Gastroesophageal sphincter (tissue), 4 donors: ENCODE measurements around the gene RFX4. TPM values are rescaled to one million over a fixed set of nuclear protein-coding genes. Genes with fewer than 3 reads are reported as not detected.
"Not testable (repeated sequence)": the region's sequence is repeated elsewhere in the genome, so short reads cannot be mapped to it uniquely, and the experiment has no call there.

Source experiments
- ATAC-seq: fragments of 150-250 bp; one replicate; pipeline ENCODE4 v1.9.1; 2016; ENCODE audit warnings: mild to moderate bottlenecking, moderate library complexity
- H3K27ac ChIP-seq, 4 donors: fragments of 200-600 bp; sonication (generic) in 3 of 4; 1 replicate in 3 of 4; 2 replicates in 1 of 4; pipeline ENCODE4 v1.5.1; 2016 to 2019
- H3K27me3 ChIP-seq: fragments of 200-600 bp; sonication (generic); one replicate; pipeline ENCODE4 v1.5.1; 2019
- H3K36me3 ChIP-seq, 2 donors: fragments of 200-600 bp; sonication (generic); one replicate each; pipeline ENCODE4 v1.5.1; 2019; ENCODE audit warnings: control low read depth in 1 of 2
- H3K4me1 ChIP-seq, 3 donors: fragments of 200-600 bp; sonication (generic); 1 replicate in 2 of 3; 2 replicates in 1 of 3; pipeline ENCODE4 v1.5.1; 2016 to 2019; ENCODE audit warnings: control low read depth in 2 of 3
- H3K4me3 ChIP-seq, 2 donors: fragments of 200-600 bp; sonication (generic); one replicate each; pipeline ENCODE4 v1.5.1; 2019; ENCODE audit warnings: mild to moderate bottlenecking in 1 of 2, moderate library complexity in 1 of 2
- H3K9me3 ChIP-seq, 3 donors: fragments of 200-600 bp; sonication (generic); one replicate each; pipeline ENCODE4 v1.5.1; 2017 to 2019; ENCODE audit warnings: control low read depth in 2 of 3
- EP300 ChIP-seq: sonication (generic); formaldehyde crosslinking; IDR thresholded peaks from one replicate; pipeline ENCODE4 v1.6.1; 2017; ENCODE audit warnings: antibody characterized with exemption, mild to moderate bottlenecking
- POLR2A ChIP-seq, 2 donors: fragments of 450-650 bp; IDR thresholded peaks; one replicate each; pipeline ENCODE4 v1.6.1; 2017; ENCODE audit warnings: antibody characterized with exemption in 2 of 2, mild to moderate bottlenecking in 2 of 2, moderate library complexity in 1 of 2
- POLR2AphosphoS5 ChIP-seq: sonication (generic); formaldehyde crosslinking; IDR thresholded peaks from one replicate; pipeline ENCODE4 v1.6.1; 2017; ENCODE audit warnings: antibody characterized with exemption
- WGBS, 2 donors: methylation state at CpG; one replicate each; pipeline ENCODE4 v1.1.5; 2018; ENCODE audit warnings: low coverage in 1 of 2; 5-methylcytosine and 5-hydroxymethylcytosine counted together
- total RNA-seq, 4 donors: library from RNA; depleted of rRNA; stranded (reverse); fragments of >200 nt; gene quantifications; one replicate each; pipeline ENCODE4 v1.1.0, GENCODE V29; 2016
- TF ChIP-seq, protein P1 (sequence below), 4 experiments: fragments of 200-600 bp in 2 of 4; fragments of 450-650 bp in 2 of 4; sonication (generic) in 1 of 4; IDR thresholded peaks; one replicate each; pipeline ENCODE4 v1.5.1; 2017 to 2019; ENCODE audit warnings: antibody characterized with exemption in 4 of 4, mild to moderate bottlenecking in 2 of 4, moderate library complexity in 2 of 4

The RFX4 gene
- total RNA-seq, 4 donors from 2014 or later, result not detected

- TF ChIP-seq EP300, result no peak
- TF ChIP-seq, protein P1, sequence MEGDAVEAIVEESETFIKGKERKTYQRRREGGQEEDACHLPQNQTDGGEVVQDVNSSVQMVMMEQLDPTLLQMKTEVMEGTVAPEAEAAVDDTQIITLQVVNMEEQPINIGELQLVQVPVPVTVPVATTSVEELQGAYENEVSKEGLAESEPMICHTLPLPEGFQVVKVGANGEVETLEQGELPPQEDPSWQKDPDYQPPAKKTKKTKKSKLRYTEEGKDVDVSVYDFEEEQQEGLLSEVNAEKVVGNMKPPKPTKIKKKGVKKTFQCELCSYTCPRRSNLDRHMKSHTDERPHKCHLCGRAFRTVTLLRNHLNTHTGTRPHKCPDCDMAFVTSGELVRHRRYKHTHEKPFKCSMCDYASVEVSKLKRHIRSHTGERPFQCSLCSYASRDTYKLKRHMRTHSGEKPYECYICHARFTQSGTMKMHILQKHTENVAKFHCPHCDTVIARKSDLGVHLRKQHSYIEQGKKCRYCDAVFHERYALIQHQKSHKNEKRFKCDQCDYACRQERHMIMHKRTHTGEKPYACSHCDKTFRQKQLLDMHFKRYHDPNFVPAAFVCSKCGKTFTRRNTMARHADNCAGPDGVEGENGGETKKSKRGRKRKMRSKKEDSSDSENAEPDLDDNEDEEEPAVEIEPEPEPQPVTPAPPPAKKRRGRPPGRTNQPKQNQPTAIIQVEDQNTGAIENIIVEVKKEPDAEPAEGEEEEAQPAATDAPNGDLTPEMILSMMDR (IDR thresholded peaks at IDR 0.05), result no peak
- no peak for TF ChIP-seq POLR2A (IDR thresholded peaks at IDR 0.05)
- TF ChIP-seq POLR2AphosphoS5, result no peak
- no peaks in the 10 kb centered on the region for H3K4me1 ChIP-seq
- no peak for ATAC-seq
- H3K4me3 ChIP-seq, result no peak overlapping the region
- H3K36me3 ChIP-seq, result no peaks in the 10 kb centered on the region
- no peak overlapping the region for H3K27ac ChIP-seq
- H3K9me3 ChIP-seq, result no peaks in the 10 kb centered on the region
- no peaks in the 10 kb centered on the region for H3K27me3 ChIP-seq
Measured at GRCh38 chr12:106687672-106688071, 104.9 kb downstream of the RFX4 start.

- no peak for ATAC-seq
- WGBS, 2 donors, result 95% methylated on average over 3 of the region's 3 CpGs; no CpG with 5 or more reads in 1 of the 2 donors
- H3K9me3 ChIP-seq, result no peaks in the 10 kb centered on the region
- TF ChIP-seq POLR2A (IDR thresholded peaks at IDR 0.05) (no peak), EP300 (no peak), POLR2AphosphoS5 (no peak)
- TF ChIP-seq, protein P1 (IDR thresholded peaks at IDR 0.05), result no peak
- H3K27me3 ChIP-seq, result no peaks in the 10 kb centered on the region
- no peak overlapping the region for H3K4me3 ChIP-seq
- no peaks in the 10 kb centered on the region for H3K4me1 ChIP-seq
- no peak overlapping the region for H3K27ac ChIP-seq
- no peaks in the 10 kb centered on the region for H3K36me3 ChIP-seq
Measured at GRCh38 chr12:106690569-106691305, 107.9 kb downstream of the RFX4 start.

- 80 to 84% methylated on average over 2 to 5 of the region's 6 CpGs for WGBS, 2 donors
- not testable (repeated sequence) for H3K4me1 ChIP-seq, H3K4me3 ChIP-seq, H3K27ac ChIP-seq, H3K9me3 ChIP-seq, H3K36me3 ChIP-seq, H3K27me3 ChIP-seq, ATAC-seq
Measured at GRCh38 chr12:106692033-106692432, 109.2 kb downstream of the RFX4 start.

- no peaks in the 10 kb centered on the region for H3K27me3 ChIP-seq
- H3K4me1 ChIP-seq, result no peaks in the 10 kb centered on the region
- 70 to 73% methylated on average over 4 to 5 of the region's 6 CpGs for WGBS, 2 donors
- TF ChIP-seq EP300, result no peak
- no peak for TF ChIP-seq POLR2AphosphoS5
- TF ChIP-seq, protein P1 (IDR thresholded peaks at IDR 0.05), result no peak
- TF ChIP-seq POLR2A (IDR thresholded peaks at IDR 0.05), result no peak
- H3K4me3 ChIP-seq, result no peak overlapping the region
- H3K27ac ChIP-seq, result no peak overlapping the region
- peaks cover 0 to 10% (median 0%) of the 10 kb centered on the region in 3 donors for H3K9me3 ChIP-seq
- H3K36me3 ChIP-seq, result no peaks in the 10 kb centered on the region
- ATAC-seq, result no peak
Measured at GRCh38 chr12:106692896-106693820, 110.4 kb downstream of the RFX4 start.

GRCh38 chr12:106696071-106696470 is 113.3 kb downstream of the RFX4 start:
- 87 to 92% methylated on average over 5 to 6 of the region's 6 CpGs for WGBS, 2 donors
- TF ChIP-seq, protein P1 (IDR thresholded peaks at IDR 0.05), result no peak
- TF ChIP-seq EP300 (no peak), POLR2A (IDR thresholded peaks at IDR 0.05) (no peak), POLR2AphosphoS5 (no peak)
- Histone ChIP-seq H3K27me3 (no peaks in the 10 kb centered on the region), H3K9me3 (peaks cover 0 to 31% (median 0%) of the 10 kb centered on the region in 3 donors), H3K4me3 (no peak overlapping the region), H3K27ac (no peak overlapping the region), H3K4me1 (no peaks in the 10 kb centered on the region), H3K36me3 (no peaks in the 10 kb centered on the region)
- ATAC-seq, result no peak
